HG03469 (cell line): ENCODE data around the gene NOTO.

Experiments used
- ATAC-seq: cut with Tn5 transposase; IDR thresholded peaks from one replicate; pipeline ENCODE4 v1.9.1; 2021; ENCODE audit warnings: mild to moderate bottlenecking, moderate library complexity, moderate number of reproducible peaks; ENCODE audit not compliant: unreplicated experiment

NOTO gene

GRCh38 chr2:73255907-73256617 is 53.7 kb downstream of the NOTO start:
- ATAC-seq, result no peak

- no peak for ATAC-seq
These were observed 54.2 kb downstream of the NOTO start for GRCh38 chr2:73256618-73256922.

- no peak for ATAC-seq
These were observed 54.6 kb downstream of the NOTO start for GRCh38 chr2:73257021-73257420.

- ATAC-seq, result no peak
These were observed 55.2 kb downstream of the NOTO start for GRCh38 chr2:73257425-73258125.

GRCh38 chr2:73258186-73258912 is 56.0 kb downstream of the NOTO start:
- no peak for ATAC-seq

- ATAC-seq, result no peak
These were observed 56.5 kb downstream of the NOTO start for GRCh38 chr2:73258913-73259215.

GRCh38 chr2:73259276-73259675 is 56.9 kb downstream of the NOTO start:
- no peak for ATAC-seq

GRCh38 chr2:73259704-73260337 is 57.4 kb downstream of the NOTO start:
- ATAC-seq, result no peak

GRCh38 chr2:73260338-73260984 is 58.1 kb downstream of the NOTO start:
- no peak for ATAC-seq
